Trophoblast cell (in vitro differentiated cells and primary cell): ENCODE results near the gene CHRND.
"Not testable (repeated sequence)": the region's sequence is repeated elsewhere in the genome, so short reads cannot be mapped to it uniquely, and the experiment has no call there.

Source experiments
- DNase-seq, 2 donors: peaks; one replicate each; pipeline ENCODE4 v3.0.0-alpha.2; 2016
- H2AFZ ChIP-seq: 2 replicates; pipeline ENCODE4 v1.6.1; 2013; ENCODE audit warnings: low read length, moderate library complexity, mild to moderate bottlenecking; ENCODE audit not compliant: insufficient read depth, poor library complexity
- H2AK5ac ChIP-seq: 2 replicates; pipeline ENCODE4 v1.6.1; 2013; ENCODE audit warnings: mild to moderate bottlenecking, low read length
- H2BK120ac ChIP-seq: 2 replicates; pipeline ENCODE4 v1.6.1; 2013; ENCODE audit warnings: low read length, mild to moderate bottlenecking, moderate library complexity; ENCODE audit not compliant: insufficient read depth, poor library complexity
- H2BK12ac ChIP-seq: 2 replicates; pipeline ENCODE4 v1.6.1; 2013; ENCODE audit warnings: mild to moderate bottlenecking, low read length, moderate library complexity
- H2BK5ac ChIP-seq: 2 replicates; pipeline ENCODE4 v1.6.1; 2013; ENCODE audit warnings: low read length, low read depth, moderate library complexity, mild to moderate bottlenecking; ENCODE audit not compliant: poor library complexity
- H3K14ac ChIP-seq: 2 replicates; pipeline ENCODE4 v1.6.1; 2013; ENCODE audit warnings: mild to moderate bottlenecking, low read length
- H3K18ac ChIP-seq: 2 replicates; pipeline ENCODE4 v1.6.1; 2013; ENCODE audit warnings: mild to moderate bottlenecking, low read length
- H3K23ac ChIP-seq: 2 replicates; pipeline ENCODE4 v1.6.1; 2013; ENCODE audit warnings: low read length
- H3K27ac ChIP-seq: 2 replicates; pipeline ENCODE4 v1.5.1; 2013; ENCODE audit warnings: low read depth, mild to moderate bottlenecking, inconsistent platforms, low read length, moderate library complexity
- H3K27me3 ChIP-seq: 2 replicates; pipeline ENCODE4 v1.6.1; 2013; ENCODE audit warnings: inconsistent platforms, mild to moderate bottlenecking, low read length, moderate library complexity; ENCODE audit not compliant: insufficient read depth
- H3K36me3 ChIP-seq, 2 experiments: 1 replicate in 1 of 2; 2 replicates in 1 of 2; pipeline ENCODE4 v1.6.1; 2013; ENCODE audit warnings: low read length in 2 of 2, mild to moderate bottlenecking in 2 of 2, moderate library complexity in 1 of 2; ENCODE audit not compliant: insufficient read depth in 2 of 2, control insufficient read depth in 1 of 2
- H3K4ac ChIP-seq: 2 replicates; pipeline ENCODE4 v1.6.1; 2013; ENCODE audit warnings: low read depth, mild to moderate bottlenecking, low read length, moderate library complexity
- H3K4me1 ChIP-seq, 2 experiments: 1 replicate in 1 of 2; 2 replicates in 1 of 2; pipeline ENCODE4 v1.6.1; 2013; ENCODE audit warnings: low read length in 2 of 2, mild to moderate bottlenecking in 2 of 2, moderate library complexity in 1 of 2; ENCODE audit not compliant: insufficient read depth in 2 of 2, control insufficient read depth in 1 of 2
- H3K4me2 ChIP-seq: 2 replicates; pipeline ENCODE4 v1.6.1; 2013; ENCODE audit warnings: inconsistent platforms, mild to moderate bottlenecking, low read length, moderate library complexity
- H3K4me3 ChIP-seq: 2 replicates; pipeline ENCODE4 v1.5.1; 2013; ENCODE audit warnings: mild to moderate bottlenecking, low read depth, low read length, inconsistent platforms
- H3K79me1 ChIP-seq: one replicate; pipeline ENCODE4 v1.6.1; 2013; ENCODE audit warnings: low read length
- H3K79me2 ChIP-seq: 2 replicates; pipeline ENCODE4 v1.6.1; 2013; ENCODE audit warnings: low read length, mild to moderate bottlenecking; ENCODE audit not compliant: control insufficient read depth, insufficient read depth, poor library complexity
- H3K9ac ChIP-seq: 2 replicates; pipeline ENCODE4 v1.6.1; 2013; ENCODE audit warnings: mild to moderate bottlenecking, low read length
- H3K9me3 ChIP-seq: 2 replicates; pipeline ENCODE4 v1.6.1; 2013; ENCODE audit warnings: low read depth, mild to moderate bottlenecking, control low read depth, inconsistent platforms, low read length; ENCODE audit not compliant: insufficient read depth
- H4K12ac ChIP-seq: 2 replicates; pipeline ENCODE4 v1.6.1; 2013; ENCODE audit warnings: low read depth, mild to moderate bottlenecking, low read length, moderate library complexity
- H4K8ac ChIP-seq: 2 replicates; pipeline ENCODE4 v1.6.1; 2013; ENCODE audit warnings: low read depth, mild to moderate bottlenecking, low read length, moderate library complexity
- H4K91ac ChIP-seq: one replicate; pipeline ENCODE4 v1.6.1; 2013; ENCODE audit warnings: low read depth, mild to moderate bottlenecking, low read length, moderate library complexity
- WGBS: extraction: QIAGEN DNeasy Blood & Tissue Kit; methylation state at CpG from one replicate; pipeline ENCODE4 v1.1.7; 2013; ENCODE audit warnings: missing lambda C conversion rate; ENCODE audit not compliant: insufficient read length, insufficient coverage; ENCODE audit errors: extremely low coverage; 5-methylcytosine and 5-hydroxymethylcytosine counted together

CHRND gene

GRCh38 chr2:232529806-232530547 lies 4.0 kb downstream of the CHRND start:
- DNase-seq, result no peak
- peaks cover 1% of the 10 kb centered on the region for H3K9me3 ChIP-seq
- no peak overlapping the region for H4K8ac ChIP-seq
- no peak overlapping the region for H2BK120ac ChIP-seq
- no peak overlapping the region for H3K14ac ChIP-seq
- no peak overlapping the region for H4K12ac ChIP-seq
- no peak overlapping the region for H2BK12ac ChIP-seq
- no peaks in the 10 kb centered on the region for H3K36me3 ChIP-seq
- no peak overlapping the region for H3K27ac ChIP-seq
- no peaks in the 10 kb centered on the region for H3K79me2 ChIP-seq
- peak overlapping the region; percentile 28 for H3K4me3 ChIP-seq
- H3K4me1 ChIP-seq, result peaks cover 0 to 2% of the 10 kb centered on the region in 2 experiments
- H3K18ac ChIP-seq, result no peak overlapping the region
- no peak overlapping the region for H3K9ac ChIP-seq
- H3K27me3 ChIP-seq, result peaks cover 3% of the 10 kb centered on the region
- no peak overlapping the region for H3K23ac ChIP-seq
- H3K4me2 ChIP-seq, result no peak overlapping the region
- H4K91ac ChIP-seq, result no peak overlapping the region
- H2BK5ac ChIP-seq, result no peak overlapping the region
- no peaks in the 10 kb centered on the region for H3K79me1 ChIP-seq
- H2AK5ac ChIP-seq, result no peak overlapping the region
- no peak overlapping the region for H2AFZ ChIP-seq
- H3K4ac ChIP-seq, result no peak overlapping the region
- no CpG with 5 or more reads among the region's 17 CpGs for WGBS

- H2AK5ac ChIP-seq, result no peak overlapping the region
- H3K27ac ChIP-seq, result no peak overlapping the region
- H3K27me3 ChIP-seq, result no peaks in the 10 kb centered on the region
- no peak for DNase-seq
- H3K9ac ChIP-seq, result no peak overlapping the region
- H3K18ac ChIP-seq, result no peak overlapping the region
- no peak overlapping the region for H2AFZ ChIP-seq
- no peaks in the 10 kb centered on the region for H3K36me3 ChIP-seq
- no peak overlapping the region for H2BK5ac ChIP-seq
- H4K12ac ChIP-seq, result no peak overlapping the region
- H3K4me3 ChIP-seq, result no peak overlapping the region
- WGBS, result no CpG with 5 or more reads among the region's 9 CpGs
- no peak overlapping the region for H4K8ac ChIP-seq
- no peak overlapping the region for H3K4ac ChIP-seq
- H3K23ac ChIP-seq, result no peak overlapping the region
- H3K79me1 ChIP-seq, result no peaks in the 10 kb centered on the region
- H3K4me1 ChIP-seq, result peaks cover 0 to 2% of the 10 kb centered on the region in 2 experiments
- no peak overlapping the region for H2BK120ac ChIP-seq
- H3K79me2 ChIP-seq, result no peaks in the 10 kb centered on the region
- H3K14ac ChIP-seq, result no peak overlapping the region
- H3K9me3 ChIP-seq, result peaks cover 1% of the 10 kb centered on the region
- no peak overlapping the region for H3K4me2 ChIP-seq
- no peak overlapping the region for H2BK12ac ChIP-seq
- no peak overlapping the region for H4K91ac ChIP-seq
Measured at GRCh38 chr2:232530626-232531260, 4.8 kb downstream of the CHRND start.

- H3K79me2 ChIP-seq, result no peaks in the 10 kb centered on the region
- no peak overlapping the region for H4K91ac ChIP-seq
- H4K12ac ChIP-seq, result no peak overlapping the region
- no peak overlapping the region for H3K14ac ChIP-seq
- peaks cover 0 to 2% of the 10 kb centered on the region in 2 experiments for H3K4me1 ChIP-seq
- H2BK120ac ChIP-seq, result no peak overlapping the region
- no peak overlapping the region for H4K8ac ChIP-seq
- H3K4ac ChIP-seq, result no peak overlapping the region
- no peaks in the 10 kb centered on the region for H3K27me3 ChIP-seq
- no peak overlapping the region for H2BK12ac ChIP-seq
- H3K79me1 ChIP-seq, result no peaks in the 10 kb centered on the region
- H3K27ac ChIP-seq, result no peak overlapping the region
- H3K9me3 ChIP-seq, result peaks cover 4% of the 10 kb centered on the region
- WGBS, result no CpG with 5 or more reads among the region's 9 CpGs
- no peak overlapping the region for H3K18ac ChIP-seq
- no peak for DNase-seq
- no peak overlapping the region for H3K9ac ChIP-seq
- H2BK5ac ChIP-seq, result no peak overlapping the region
- H2AFZ ChIP-seq, result no peak overlapping the region
- no peaks in the 10 kb centered on the region for H3K36me3 ChIP-seq
- H3K4me3 ChIP-seq, result no peak overlapping the region
- H3K23ac ChIP-seq, result no peak overlapping the region
- H3K4me2 ChIP-seq, result no peak overlapping the region
- H2AK5ac ChIP-seq, result no peak overlapping the region
Measured at GRCh38 chr2:232532419-232532818, 6.5 kb downstream of the CHRND start.

- not testable (repeated sequence) for H3K27ac ChIP-seq, H3K9me3 ChIP-seq, H3K4me2 ChIP-seq, H2AFZ ChIP-seq, H3K36me3 ChIP-seq, H3K4ac ChIP-seq, DNase-seq, H2BK12ac ChIP-seq, H3K79me1 ChIP-seq, H4K12ac ChIP-seq, H2BK120ac ChIP-seq, H3K27me3 ChIP-seq, H3K4me3 ChIP-seq, H3K18ac ChIP-seq, H3K23ac ChIP-seq, H2BK5ac ChIP-seq, H3K4me1 ChIP-seq, H4K8ac ChIP-seq, H4K91ac ChIP-seq, H3K14ac ChIP-seq, H3K79me2 ChIP-seq, H3K9ac ChIP-seq, H2AK5ac ChIP-seq
- WGBS, result no CpG with 5 or more reads among the region's 7 CpGs
Measured at GRCh38 chr2:232532821-232533220, 6.9 kb downstream of the CHRND start.
